Uterus (tissue), 2 donors: ENCODE results near the gene PRKN.

Source experiments
- CTCF ChIP-seq, 4 experiments: fragments of 200-600 bp in 2 of 4; fragments of 450-650 bp in 2 of 4; sonication (generic) in 2 of 4; IDR thresholded peaks; one replicate each; pipeline ENCODE4 v1.5.1; 2016 to 2019; ENCODE audit warnings: antibody characterized with exemption in 4 of 4, mild to moderate bottlenecking in 2 of 4, moderate library complexity in 1 of 4
- POLR2A ChIP-seq, 2 donors: fragments of 450-650 bp; IDR thresholded peaks; one replicate each; pipeline ENCODE4 v1.6.1; 2016; ENCODE audit warnings: antibody characterized with exemption in 2 of 2, mild to moderate bottlenecking in 1 of 2, moderate library complexity in 1 of 2

GRCh38 chr6:162468326-162468725, 259.2 kb downstream of the PRKN start:
- TF ChIP-seq CTCF (IDR thresholded peaks at IDR 0.05) (no peak), POLR2A (IDR thresholded peaks at IDR 0.05) (no peak)
